NB4 (cell line): ENCODE results near the gene ROR2.

Source experiments
- MAX ChIP-seq: IDR thresholded peaks from 2 replicates; pipeline ENCODE4 v1.6.1; 2011; ENCODE audit warnings: low read depth, low read length
- POLR2A ChIP-seq: IDR thresholded peaks from 2 replicates; pipeline ENCODE4 v1.6.1; 2011; ENCODE audit warnings: mild to moderate bottlenecking; ENCODE audit not compliant: insufficient read length; ENCODE audit errors: extremely low read depth
- TF ChIP-seq, protein P1 (sequence below): IDR thresholded peaks from one replicate; pipeline ENCODE4 v1.5.1; 2012; ENCODE audit warnings: low read depth, low read length

DNA sequence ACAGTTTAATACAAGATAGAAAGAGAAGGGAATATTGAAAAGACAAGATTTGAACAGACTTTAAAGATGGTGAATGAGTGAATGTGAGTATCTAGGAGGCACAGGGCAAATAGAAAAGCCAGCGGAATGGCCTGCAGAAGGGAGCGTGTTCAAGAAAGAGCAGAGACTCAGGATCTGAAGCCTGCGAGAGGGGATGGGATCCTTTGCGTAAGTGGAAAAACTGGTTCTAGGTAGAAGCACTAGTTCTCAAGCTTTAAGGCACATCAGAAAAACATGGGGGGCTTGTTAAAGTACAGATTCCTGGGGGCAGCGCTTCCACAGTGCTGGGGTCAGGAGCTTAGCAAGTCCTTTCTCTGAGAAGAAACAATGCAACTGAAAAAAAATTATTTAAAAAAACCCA is 431.6 kb downstream of the ROR2 start:
- TF ChIP-seq, protein P1, sequence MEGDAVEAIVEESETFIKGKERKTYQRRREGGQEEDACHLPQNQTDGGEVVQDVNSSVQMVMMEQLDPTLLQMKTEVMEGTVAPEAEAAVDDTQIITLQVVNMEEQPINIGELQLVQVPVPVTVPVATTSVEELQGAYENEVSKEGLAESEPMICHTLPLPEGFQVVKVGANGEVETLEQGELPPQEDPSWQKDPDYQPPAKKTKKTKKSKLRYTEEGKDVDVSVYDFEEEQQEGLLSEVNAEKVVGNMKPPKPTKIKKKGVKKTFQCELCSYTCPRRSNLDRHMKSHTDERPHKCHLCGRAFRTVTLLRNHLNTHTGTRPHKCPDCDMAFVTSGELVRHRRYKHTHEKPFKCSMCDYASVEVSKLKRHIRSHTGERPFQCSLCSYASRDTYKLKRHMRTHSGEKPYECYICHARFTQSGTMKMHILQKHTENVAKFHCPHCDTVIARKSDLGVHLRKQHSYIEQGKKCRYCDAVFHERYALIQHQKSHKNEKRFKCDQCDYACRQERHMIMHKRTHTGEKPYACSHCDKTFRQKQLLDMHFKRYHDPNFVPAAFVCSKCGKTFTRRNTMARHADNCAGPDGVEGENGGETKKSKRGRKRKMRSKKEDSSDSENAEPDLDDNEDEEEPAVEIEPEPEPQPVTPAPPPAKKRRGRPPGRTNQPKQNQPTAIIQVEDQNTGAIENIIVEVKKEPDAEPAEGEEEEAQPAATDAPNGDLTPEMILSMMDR = no peak
- TF ChIP-seq POLR2A = no peak
- TF ChIP-seq MAX = no peak
